MCF 10A (cell line): Measurements from ENCODE around the gene CHRND. TPM values are rescaled to one million over a fixed set of nuclear protein-coding genes. Genes with fewer than 3 reads are reported as not detected.

ENCODE experiments used
- BruUV-seq: library from RNA; stranded (reverse); fragments of 400-500 nt; replicated peaks from 2 replicates; lab custom pipeline; 2021; lab: Mats Ljungman, UMichigan
- CTCF ChIA-PET: fragments of 300-600 bp; sonication (Branson Sonifier 250); formaldehyde crosslinking; extraction: SDS; loops from one replicate; lab custom pipeline; 2021; ENCODE audit warnings: antibody characterized with exemption, inconsistent platforms; lab: Yijun Ruan, JAX
- POLR2A ChIA-PET: fragments of 300-600, 350-650 bp; sonication (Branson Sonifier 250); formaldehyde crosslinking; extraction: SDS; loops from one replicate; lab custom pipeline; 2020; ENCODE audit warnings: antibody characterized with exemption, inconsistent platforms; lab: Yijun Ruan, JAX
- DNase-seq: peaks from one replicate; pipeline ENCODE4 v3.0.0-alpha.2; 2018; ENCODE audit not compliant: unreplicated experiment
- H3K27ac Mint-ChIP-seq: one replicate; pipeline ENCODE4 v1.8.0; 2022; ENCODE audit warnings: mild to moderate bottlenecking, low read depth, mixed read lengths; ENCODE audit not compliant: unreplicated experiment
- H3K27me3 Mint-ChIP-seq: one replicate; pipeline ENCODE4 v1.8.0; 2022; ENCODE audit warnings: mixed read lengths; ENCODE audit not compliant: insufficient read depth, unreplicated experiment
- H3K36me3 Mint-ChIP-seq: one replicate; pipeline ENCODE4 v1.8.0; 2022; ENCODE audit warnings: mild to moderate bottlenecking, moderate library complexity, mixed read lengths; ENCODE audit not compliant: insufficient read depth, unreplicated experiment
- H3K4me1 Mint-ChIP-seq: one replicate; pipeline ENCODE4 v1.8.0; 2022; ENCODE audit warnings: mixed read lengths; ENCODE audit not compliant: insufficient read depth, unreplicated experiment
- H3K4me3 Mint-ChIP-seq: one replicate; pipeline ENCODE4 v1.8.0; 2022; ENCODE audit warnings: mild to moderate bottlenecking, moderate library complexity, mixed read lengths; ENCODE audit not compliant: unreplicated experiment
- H3K9me3 Mint-ChIP-seq: one replicate; pipeline ENCODE4 v1.8.0; 2022; ENCODE audit warnings: mixed read lengths; ENCODE audit not compliant: unreplicated experiment
- intact Hi-C: fragments of 100-400 bp; cut with micrococcal nuclease; formaldehyde crosslinking; loops from 2 replicates; pipeline ENCODE4 v1.14.1; 2022
- total RNA-seq: library from RNA; stranded (reverse); gene quantifications from 2 replicates; pipeline ENCODE4 v1.2.3, GENCODE V29; 2022
- TF ChIP-seq, protein P1 (sequence below): fragments of 200-600 bp; IDR thresholded peaks from one replicate; pipeline ENCODE4 v1.8.0; 2022; ENCODE audit warnings: antibody characterized with exemption, mild to moderate bottlenecking; ENCODE audit not compliant: unreplicated experiment

CHRND gene
- total RNA-seq, 1 experiment from 2014 or later, result not detected

DNA sequence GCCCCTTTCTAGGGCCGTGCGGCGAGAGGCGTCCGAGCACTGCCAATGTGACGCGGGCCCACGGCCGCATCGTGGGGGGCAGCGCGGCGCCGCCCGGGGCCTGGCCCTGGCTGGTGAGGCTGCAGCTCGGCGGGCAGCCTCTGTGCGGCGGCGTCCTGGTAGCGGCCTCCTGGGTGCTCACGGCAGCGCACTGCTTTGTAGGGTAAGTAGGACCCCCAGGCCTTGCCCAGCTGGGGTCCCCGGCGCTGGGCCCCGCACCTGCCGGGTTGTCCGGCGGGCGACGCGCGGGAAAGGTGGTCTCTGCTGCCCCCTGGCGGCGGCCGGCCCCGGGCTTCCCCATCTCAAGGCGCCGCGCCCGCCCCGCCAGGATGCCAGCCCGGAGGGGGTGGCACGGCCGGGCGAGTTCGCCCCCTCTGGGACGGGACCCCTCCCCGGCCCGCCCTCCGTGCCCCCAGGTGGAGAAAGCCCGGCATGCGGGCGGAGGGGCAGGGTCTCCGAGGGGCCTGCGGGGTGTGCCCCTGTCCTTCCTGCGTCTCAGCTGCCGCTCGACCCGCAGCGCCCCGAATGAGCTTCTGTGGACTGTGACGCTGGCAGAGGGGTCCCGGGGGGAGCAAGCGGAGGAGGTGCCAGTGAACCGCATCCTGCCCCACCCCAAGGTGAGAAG, 3.9 kb upstream of the CHRND start:
- peaks cover 11% of the 10 kb centered on the region for H3K27me3 Mint-ChIP-seq
- no peak overlapping the region for H3K4me3 Mint-ChIP-seq
- no TSS peak for BruUV-seq
- H3K27ac Mint-ChIP-seq, result no peak overlapping the region
- TF ChIP-seq, protein P1, sequence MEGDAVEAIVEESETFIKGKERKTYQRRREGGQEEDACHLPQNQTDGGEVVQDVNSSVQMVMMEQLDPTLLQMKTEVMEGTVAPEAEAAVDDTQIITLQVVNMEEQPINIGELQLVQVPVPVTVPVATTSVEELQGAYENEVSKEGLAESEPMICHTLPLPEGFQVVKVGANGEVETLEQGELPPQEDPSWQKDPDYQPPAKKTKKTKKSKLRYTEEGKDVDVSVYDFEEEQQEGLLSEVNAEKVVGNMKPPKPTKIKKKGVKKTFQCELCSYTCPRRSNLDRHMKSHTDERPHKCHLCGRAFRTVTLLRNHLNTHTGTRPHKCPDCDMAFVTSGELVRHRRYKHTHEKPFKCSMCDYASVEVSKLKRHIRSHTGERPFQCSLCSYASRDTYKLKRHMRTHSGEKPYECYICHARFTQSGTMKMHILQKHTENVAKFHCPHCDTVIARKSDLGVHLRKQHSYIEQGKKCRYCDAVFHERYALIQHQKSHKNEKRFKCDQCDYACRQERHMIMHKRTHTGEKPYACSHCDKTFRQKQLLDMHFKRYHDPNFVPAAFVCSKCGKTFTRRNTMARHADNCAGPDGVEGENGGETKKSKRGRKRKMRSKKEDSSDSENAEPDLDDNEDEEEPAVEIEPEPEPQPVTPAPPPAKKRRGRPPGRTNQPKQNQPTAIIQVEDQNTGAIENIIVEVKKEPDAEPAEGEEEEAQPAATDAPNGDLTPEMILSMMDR, result peak; percentile 90
- DNase-seq, result peak; percentile 38
- no peaks in the 10 kb centered on the region for H3K36me3 Mint-ChIP-seq
- intact Hi-C loops, result loop anchor here (1.0 to 2.0 kb wide), 2 partner anchors 78 to 621 kb away; no protein-coding TSS in a partner anchor
- H3K9me3 Mint-ChIP-seq, result no peaks in the 10 kb centered on the region
- no peaks in the 10 kb centered on the region for H3K4me1 Mint-ChIP-seq
- POLR2A ChIA-PET, result no interaction called here
- CTCF ChIA-PET, result interaction anchor here (0.5 to 2.5 kb wide), 12 partner anchors 9 to 95 kb away, joined by 3 to 17 read pairs (median 3); no protein-coding TSS in a partner anchor

DNA sequence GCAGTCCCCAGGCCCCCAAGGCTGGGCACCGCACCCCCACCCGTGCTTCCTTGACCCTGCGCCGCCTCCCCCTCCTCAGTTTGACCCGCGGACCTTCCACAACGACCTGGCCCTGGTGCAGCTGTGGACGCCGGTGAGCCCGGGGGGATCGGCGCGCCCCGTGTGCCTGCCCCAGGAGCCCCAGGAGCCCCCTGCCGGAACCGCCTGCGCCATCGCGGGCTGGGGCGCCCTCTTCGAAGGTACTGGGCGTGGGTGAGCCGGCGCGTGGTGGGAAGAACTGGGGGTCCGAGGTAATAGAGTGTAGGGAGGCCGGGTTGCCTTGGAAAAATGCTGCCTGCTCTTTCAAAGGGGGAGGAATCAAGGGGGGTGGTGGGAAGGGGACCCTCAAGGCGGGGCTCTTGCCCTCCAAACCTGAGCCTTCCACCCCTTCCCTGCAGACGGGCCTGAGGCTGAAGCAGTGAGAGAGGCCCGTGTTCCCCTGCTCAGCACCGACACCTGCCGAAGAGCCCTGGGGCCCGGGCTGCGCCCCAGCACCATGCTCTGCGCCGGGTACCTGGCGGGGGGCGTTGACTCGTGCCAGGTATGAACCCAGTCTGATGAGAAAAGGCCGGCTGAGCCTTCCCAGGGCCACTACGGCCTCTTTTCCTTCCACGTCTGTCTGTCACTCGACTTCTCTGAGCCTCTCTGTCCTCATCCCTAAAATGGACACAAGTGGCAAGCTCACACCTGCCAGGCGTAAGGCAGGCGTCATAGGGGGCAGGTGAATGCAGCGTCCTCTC, 3.1 kb upstream of the CHRND start:
- TF ChIP-seq, protein P1, result no peak
- Mint-ChIP-seq H3K27me3 (peaks cover 11% of the 10 kb centered on the region), H3K36me3 (no peaks in the 10 kb centered on the region), H3K4me3 (no peak overlapping the region), H3K9me3 (no peaks in the 10 kb centered on the region), H3K27ac (no peak overlapping the region), H3K4me1 (no peaks in the 10 kb centered on the region)
- intact Hi-C loops, result loop anchor here (1.0 kb wide), 1 partner anchor 79 kb away; no protein-coding TSS in a partner anchor
- CTCF ChIA-PET, result interaction anchor here (0.5 to 2.5 kb wide), 8 partner anchors 8 to 96 kb away, joined by 3 to 17 read pairs (median 4); no protein-coding TSS in a partner anchor
- POLR2A ChIA-PET, result no interaction called here
- BruUV-seq, result no TSS peak
- no peak for DNase-seq

DNA sequence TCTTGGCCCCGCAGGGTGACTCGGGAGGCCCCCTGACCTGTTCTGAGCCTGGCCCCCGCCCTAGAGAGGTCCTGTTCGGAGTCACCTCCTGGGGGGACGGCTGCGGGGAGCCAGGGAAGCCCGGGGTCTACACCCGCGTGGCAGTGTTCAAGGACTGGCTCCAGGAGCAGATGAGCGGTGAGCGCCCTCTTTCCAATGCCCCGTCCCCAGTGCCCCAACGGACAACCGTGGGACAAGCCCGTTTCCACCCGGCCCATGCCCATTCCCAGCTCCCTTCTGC, 2.6 kb upstream of the CHRND start:
- no peak overlapping the region for H3K4me3 Mint-ChIP-seq
- no peak for DNase-seq
- intact Hi-C loops, result no loop called here
- ChIA-PET CTCF (interaction anchor here (0.7 to 2.5 kb wide), 5 partner anchors 12 to 672 kb away, joined by 3 to 17 read pairs (median 4); no protein-coding TSS in a partner anchor), POLR2A (no interaction called here)
- BruUV-seq, result no TSS peak
- no peaks in the 10 kb centered on the region for H3K4me1 Mint-ChIP-seq
- H3K36me3 Mint-ChIP-seq, result no peaks in the 10 kb centered on the region
- peaks cover 11% of the 10 kb centered on the region for H3K27me3 Mint-ChIP-seq
- TF ChIP-seq, protein P1, result no peak
- H3K9me3 Mint-ChIP-seq, result no peaks in the 10 kb centered on the region
- no peak overlapping the region for H3K27ac Mint-ChIP-seq
